ENCODE measurements around the gene MRPS18B.
"Not testable (repeated sequence)": the region's sequence is repeated elsewhere in the genome, so short reads cannot be mapped to it uniquely, and the experiment has no call there.

MRPS18B gene

DNA sequence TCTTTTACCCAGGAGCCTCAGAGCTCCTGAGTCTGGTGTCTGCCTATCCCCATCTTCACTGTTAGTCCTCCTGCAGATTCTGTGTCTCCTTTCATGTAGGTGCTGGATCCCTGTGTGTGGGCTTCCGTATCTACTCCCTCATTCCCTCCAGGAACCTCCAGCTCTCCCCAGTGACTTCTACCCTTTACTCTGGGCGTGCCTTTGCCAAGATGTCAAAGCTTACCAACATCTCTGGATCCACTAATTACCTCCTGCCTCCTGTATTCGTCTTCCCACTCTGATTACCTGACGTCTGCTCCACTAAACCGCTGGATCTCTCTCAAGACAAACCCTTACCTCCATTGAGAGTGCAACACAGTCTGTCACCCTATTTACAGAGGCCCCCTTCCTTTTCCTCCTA is 27.1 kb downstream of the MRPS18B start:
- DNase-seq: no peak

DNA sequence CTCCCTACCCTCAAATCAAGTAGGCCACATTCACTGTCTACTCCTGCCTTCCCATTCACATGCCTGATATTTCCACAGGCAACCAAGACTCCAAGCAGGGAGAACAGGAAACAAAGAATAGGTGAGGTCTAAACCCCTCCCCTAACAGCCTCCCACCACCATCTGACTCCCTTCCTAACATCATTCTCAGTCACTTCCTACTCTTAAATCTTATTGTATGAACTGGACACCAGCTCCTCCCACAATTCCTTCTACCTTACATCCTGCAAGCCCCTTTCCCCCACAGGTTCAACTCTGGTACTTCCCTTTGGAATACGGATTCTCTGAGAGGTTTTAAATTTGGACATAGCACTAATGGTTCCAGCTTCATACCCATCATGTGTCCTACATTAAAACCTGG is 28.3 kb downstream of the MRPS18B start:
- no peak for DNase-seq

DNA sequence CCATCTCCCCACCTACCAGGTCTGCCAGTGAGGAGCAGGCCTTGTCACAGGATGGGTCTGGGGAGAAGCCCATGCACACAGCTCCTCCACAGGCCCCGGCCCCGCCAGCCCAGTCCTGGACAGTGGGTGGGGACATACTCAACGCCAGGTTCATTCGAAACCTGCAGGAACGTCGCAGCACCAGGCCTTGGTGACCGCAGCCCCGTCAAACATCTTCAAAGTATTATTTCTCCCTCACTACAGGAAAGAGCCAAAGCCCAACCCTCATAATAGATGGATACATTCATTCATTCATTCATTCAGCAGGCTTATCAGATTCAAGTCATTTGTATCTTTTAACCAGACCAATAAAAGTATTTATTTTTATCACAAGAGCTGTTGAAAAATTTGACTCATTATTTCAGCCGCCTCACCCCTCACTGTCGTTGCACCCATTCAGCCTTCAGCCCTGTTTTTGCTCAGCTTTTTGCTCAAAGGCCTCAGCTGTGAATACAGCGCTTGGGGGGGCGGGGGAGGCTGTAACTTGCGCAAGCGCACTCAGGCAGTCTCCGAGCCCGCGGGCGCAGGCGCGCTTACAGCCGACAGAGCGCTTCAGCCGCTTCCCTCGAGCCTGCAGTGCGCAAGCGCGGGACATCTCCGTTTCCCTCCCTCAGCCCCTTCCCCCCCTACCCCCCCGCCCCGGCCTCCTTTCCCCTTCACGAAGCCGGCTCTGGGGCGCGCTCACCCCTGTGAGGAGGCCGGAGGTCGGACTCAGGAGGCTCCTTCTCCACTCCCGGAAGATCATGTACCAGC is 29.0 kb downstream of the MRPS18B start, which contains the start of gene C6orf136:
Gene C6orf136, plus strand, starts transcription at position 684 of the 792 bp plus-strand sequence. Its CDS starts 99 bp downstream, at position 783.
- DNase-seq: no peak

DNA sequence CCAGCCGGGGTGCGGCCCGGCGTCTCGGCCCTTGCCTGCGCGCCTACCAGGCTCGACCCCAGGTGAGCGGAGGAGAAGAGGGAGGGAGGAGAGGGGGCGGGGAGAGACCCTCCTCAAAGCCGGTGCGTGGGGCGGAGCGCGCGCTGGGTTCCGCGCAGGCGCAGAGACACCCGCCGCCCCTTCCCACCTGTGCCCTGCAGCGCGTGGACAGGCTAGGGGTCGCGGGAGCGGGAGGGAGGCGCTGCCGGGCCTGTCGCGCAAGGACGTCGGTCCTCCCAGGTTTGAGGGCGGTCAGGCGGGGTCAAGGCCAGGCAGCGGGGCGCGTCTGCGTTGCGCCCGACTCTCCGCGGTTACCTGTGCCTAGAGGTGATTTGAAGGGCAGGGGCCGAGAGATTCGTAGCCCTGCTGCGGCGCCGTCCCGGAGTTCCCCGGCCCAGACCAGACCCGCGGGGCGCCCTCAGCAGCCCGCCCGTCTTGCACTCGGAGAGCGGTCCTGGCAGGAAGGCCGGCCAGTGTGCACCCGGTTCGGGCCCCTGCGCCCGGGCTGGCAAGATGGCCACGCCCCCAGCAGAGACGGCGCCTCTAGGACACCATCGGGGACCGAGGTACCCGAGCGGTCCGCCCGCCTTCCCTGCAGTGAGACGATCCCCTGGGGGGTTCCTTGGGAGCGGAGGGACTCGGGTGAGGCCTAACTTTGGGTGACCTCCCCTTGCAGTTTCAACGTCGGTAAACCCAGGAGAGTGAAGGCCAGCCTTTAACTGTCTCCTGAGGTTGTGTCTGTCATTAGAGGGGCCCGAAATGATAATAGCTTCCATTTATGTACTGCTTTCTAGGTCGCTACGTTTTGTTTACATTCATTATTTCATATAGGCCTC is 29.8 kb downstream of the MRPS18B start:
- peak; percentile 96 for DNase-seq

DNA sequence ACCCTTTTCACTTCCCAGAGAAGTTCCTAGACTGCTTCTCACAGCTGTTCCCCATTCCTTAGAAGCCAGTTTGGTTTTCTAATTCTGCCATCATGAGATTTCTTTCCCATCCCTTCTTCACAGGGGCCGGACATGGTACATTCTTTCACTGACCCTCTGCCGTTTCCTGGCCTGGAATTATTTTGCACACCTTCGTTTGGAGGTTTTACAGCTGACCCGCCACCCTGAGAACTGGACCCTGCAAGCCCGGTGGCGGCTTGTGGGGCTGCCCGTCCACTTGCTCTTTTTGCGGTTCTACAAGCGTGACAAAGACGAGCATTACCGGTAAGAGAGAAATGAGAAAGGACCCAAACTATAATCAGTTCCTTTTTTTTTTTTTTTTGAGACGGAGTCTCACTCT is 33.5 kb downstream of the MRPS18B start:
- DNase-seq: no peak

DNA sequence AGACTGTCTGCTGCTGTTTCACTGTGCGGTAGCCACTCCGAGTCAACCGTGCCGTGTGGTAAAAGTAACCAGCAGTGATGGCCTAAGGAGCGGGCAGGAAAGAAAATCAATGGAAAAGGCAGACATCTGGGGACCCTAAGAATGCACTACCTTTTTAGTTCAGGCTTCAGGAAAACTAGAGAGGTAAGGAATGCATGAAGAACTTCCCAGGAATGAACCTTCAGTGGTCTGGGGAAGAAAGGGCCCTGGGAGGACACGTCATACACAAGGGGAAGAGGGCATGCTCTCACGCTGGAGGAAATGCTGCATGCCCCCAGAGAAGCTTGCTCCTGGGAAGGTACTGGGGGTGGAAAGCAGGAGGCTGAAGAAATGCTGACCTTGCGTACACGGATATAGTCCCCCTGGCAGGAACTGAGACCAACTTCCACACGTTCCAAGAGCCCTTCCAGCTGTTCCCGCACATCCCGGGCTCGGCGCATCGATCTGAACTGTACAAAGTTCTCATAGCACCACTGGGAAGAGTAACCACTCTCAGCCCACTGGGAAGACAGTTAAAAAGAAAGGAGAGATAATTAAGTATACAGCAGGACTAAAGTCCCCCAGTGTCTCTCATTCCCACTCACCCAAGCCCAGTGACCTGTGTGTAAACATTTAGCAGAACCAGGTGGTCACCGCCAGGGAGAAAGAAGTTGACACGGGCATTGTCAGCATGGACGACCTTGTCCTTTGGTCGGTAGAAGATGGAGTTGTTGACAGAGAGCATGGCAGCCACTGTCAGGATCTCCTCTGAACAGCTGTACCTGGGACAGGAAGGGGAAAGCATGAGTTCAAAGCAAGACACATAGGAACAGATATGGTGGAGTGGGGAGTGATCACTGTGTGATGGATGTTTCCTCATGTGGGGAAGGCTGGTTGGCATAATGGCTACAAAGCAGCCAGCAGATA is 37.4 kb downstream of the MRPS18B start:
- no peak for DNase-seq

DNA sequence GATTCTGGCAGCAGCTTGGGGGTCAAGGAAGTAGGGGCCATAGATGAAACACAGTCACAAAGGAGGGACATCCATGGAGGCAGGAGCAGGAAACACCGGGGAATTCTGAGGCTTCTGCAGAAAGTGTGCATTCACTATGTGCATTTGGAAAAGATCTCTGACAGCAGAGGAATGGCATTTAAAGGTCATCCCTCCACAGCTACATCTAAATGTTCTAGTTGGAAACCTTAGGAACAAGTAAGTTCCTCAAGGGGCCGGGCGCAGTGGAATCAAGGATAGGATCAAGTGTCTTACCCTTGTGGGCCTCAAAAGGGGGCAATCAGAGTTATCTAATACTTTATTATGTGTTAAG is 38.1 kb downstream of the MRPS18B start:
- no peak for DNase-seq

DNA sequence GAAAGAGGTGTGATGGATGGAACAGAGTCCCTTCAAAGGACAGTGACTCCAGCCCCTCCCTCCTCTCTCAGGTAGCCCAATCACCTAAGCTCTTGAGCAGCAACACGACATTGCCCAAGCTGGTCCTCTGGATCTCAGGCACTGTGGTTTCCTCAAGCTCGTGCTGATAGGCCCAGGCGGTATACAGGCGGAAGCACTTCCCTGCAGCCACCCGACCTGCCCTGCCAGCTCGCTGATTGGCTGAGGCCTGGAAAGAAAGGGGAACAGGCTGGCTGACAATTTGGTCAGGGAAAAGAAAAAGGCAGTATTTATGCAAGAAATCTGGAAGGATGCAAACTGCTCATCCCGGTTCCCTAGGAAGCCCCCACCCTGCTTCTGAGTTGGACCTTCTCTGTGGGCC is 38.9 kb downstream of the MRPS18B start:
- DNase-seq: no peak

DNA sequence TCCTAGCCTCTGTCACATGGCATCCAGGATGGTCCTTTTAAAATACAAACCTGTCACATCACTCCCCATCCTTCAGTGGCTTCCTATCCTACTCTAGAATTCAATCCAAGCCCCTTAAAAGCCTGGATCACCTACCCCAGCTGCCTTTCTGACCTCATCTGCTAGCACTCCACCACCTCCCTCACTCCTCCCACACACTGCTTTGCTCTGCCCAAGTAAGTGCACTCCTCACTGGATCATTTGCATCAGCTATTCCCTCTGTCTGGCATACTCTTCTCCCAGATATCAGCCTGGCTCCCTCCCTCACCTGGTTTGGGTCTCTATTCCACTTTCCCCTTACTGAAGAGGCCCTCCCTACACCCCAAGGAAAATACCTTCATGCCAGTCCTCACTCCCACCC is 39.8 kb downstream of the MRPS18B start:
- no peak for DNase-seq

DNA sequence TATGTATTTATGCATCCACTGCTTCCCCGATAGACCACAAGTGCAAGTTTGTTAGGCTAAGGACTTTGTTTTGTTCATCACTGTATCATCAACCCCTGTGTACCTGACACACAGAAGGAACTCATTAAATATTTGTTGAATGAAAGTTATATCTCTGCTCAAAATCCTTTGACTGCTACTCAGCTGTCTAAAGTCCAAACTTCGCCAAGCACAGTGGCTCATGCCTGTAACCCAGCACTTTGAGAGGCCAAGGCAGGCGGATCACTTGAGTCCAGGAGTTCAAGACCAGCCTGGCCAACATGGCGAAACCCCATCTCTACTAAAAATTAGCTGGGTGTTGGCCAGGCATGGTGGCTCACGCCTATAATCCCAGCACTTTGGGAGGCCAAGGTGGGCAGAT is 40.3 kb downstream of the MRPS18B start:
- DNase-seq: not testable (repeated sequence)

DNA sequence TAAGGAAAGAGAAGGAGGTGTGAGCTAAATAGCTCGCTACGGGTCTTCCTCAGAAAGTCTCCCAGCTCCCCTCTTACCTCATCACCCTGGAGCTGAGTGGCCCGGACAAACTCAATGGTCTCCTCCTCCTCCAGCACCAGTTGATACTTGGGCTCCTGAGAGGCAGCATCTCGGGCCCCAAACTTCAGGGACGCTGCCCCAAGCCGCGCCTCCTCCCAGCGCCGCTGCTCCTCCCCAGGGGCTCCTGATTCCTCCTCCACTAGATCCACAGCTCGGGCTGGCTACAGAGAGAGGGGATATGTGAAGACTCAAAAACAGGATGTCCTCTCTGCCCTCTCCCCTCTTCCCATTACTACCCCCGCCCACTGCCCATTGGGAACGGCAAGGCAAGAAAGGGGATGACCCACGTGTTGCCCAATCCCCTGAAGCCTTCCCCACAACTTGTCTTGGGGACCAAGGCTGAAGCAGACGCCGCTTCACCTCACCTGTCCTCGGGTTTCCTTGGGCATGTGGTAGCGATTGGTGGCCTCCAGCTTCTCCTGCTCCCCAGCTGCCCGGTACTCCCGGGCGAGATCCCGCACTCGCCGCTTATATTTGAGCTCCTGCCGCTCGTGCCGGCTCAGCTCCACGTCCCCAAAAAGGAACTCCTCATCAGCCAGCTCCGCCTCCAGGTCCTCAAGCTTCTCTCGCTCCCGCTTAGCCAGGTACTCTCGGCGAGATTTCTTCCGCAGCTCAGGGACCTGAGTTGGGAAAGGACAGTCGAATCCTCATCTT is 47.5 kb downstream of the MRPS18B start:
- DNase-seq: no peak

DNA sequence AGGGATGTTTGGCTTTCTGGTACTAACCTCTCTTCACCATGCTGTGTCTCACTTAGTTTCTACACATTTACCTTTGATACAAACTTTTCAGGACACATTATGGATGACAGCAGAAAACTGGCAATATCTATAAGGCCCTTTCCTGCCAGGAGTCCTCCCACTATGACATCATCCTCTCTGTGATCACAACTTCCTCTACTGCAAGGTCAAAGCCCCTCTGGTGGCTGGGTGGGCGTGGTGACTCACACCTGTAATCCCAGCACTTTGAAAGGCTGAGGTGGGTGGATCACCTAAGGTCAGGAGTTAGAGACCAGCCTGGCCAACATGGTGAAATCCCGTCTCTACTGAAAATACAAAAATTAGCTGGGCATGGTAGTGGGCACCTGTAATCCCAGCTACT is 48.7 kb downstream of the MRPS18B start:
- not testable (repeated sequence) for DNase-seq

DNA sequence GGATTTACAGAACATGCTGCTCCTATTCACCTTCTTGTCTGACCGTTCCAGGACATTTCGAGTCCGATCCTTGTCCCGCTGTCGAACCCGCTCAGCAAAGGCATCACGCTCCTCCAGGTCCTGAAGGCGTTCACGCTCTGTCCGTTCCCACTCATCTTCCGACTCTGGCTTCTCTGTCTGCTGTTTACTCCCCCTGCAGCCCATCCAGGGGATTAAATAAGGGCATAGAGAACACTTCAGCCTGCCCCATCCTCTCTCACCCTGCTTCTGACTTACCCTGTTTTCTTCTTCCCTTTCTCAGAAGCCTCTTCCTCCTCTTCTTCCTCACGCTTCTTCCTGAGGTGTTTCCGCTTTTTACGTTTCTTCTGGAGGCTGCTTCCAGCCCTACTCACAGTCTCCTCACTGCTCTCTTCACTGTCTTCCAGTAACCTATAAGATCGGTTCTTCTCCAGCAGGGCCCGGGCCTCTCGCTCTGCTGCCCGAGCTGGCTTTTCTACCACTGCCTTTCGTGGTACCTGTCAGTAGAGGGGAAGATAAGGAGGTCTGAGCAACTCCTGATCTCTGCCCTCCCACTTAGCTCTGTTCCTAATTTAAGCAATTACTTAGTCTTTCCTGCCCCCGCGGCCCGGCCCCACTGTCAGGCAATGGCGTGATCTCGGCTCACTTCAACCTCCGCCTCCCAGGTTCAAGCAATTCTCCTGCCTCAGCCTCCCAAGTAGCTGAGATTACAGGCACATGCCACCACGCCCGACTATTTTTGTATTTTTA is 53.3 kb downstream of the MRPS18B start:
- DNase-seq: no peak

DNA sequence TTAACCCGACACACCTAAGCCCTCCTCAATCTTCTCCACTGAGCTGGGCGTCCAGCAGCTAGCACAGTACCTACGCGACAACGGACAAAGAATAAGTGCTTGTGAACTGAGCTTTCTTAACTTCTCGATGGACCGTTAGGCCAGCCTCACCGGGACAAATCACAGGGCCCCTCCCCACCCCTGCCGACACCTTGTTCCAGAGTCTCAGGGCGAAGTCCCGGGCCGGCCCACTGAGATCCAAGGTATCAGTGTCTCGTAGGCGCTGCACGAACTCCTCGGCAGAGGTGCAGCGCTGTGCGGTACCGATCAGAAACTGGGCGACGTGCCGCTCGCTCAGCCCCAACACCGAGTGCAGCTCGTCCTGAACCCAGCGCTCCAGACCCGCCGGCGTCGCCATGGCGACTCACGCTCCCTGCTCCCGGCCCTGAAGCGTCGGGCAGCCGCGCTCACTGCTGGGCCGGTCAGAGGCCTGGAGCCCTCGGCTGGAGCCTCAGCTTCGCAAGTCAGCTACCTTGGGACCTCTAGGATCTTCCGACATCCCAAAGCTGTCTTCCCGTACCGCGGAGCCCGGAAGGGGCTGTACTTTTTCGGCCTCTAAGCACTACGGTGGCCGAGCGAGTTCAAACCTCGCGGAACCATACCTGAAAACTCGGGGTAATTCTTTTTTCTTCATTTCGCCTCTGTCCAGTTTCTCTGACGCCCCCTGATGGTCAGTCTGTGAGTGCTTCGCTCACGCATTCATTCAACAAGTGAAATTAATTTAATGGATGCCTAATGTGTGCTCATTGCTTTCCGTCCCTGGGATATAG is 55.0 kb downstream of the MRPS18B start, which contains the start of gene DHX16:
Gene DHX16, minus strand, starts transcription at position 562 of the 809 bp plus-strand sequence. Its CDS starts 165 bp downstream, at position 397.
- peak; percentile 96 for DNase-seq

Data from retina (tissue), 1 donor.